Ishikawa (cell line): ENCODE measurements around the gene GAS2.

ENCODE experiments used
- CREB1 ChIP-seq: IDR thresholded peaks from 2 replicates; pipeline ENCODE4 v1.6.1; 2012; ENCODE audit warnings: low read depth
- EP300 ChIP-seq: IDR thresholded peaks from 2 replicates; pipeline ENCODE4 v1.6.1; 2012; ENCODE audit warnings: borderline replicate concordance
- FOXM1 ChIP-seq: IDR thresholded peaks from 2 replicates; pipeline ENCODE4 v1.6.1; 2012; ENCODE audit warnings: low read depth, borderline replicate concordance
- MAX ChIP-seq: IDR thresholded peaks from 2 replicates; pipeline ENCODE4 v1.6.1; 2012
- RAD21 ChIP-seq: IDR thresholded peaks from 2 replicates; pipeline ENCODE4 v1.6.1; 2012; ENCODE audit warnings: low read depth
- REST ChIP-seq: IDR thresholded peaks from 2 replicates; pipeline ENCODE4 v1.6.1; 2012; ENCODE audit warnings: low read depth, mild to moderate bottlenecking
- TAF1 ChIP-seq: IDR thresholded peaks from 2 replicates; pipeline ENCODE4 v1.6.1; 2012; ENCODE audit warnings: low read depth, mild to moderate bottlenecking
- TEAD4 ChIP-seq: IDR thresholded peaks from 2 replicates; pipeline ENCODE4 v1.6.1; 2012
- YY1 ChIP-seq: IDR thresholded peaks from 2 replicates; pipeline ENCODE4 v1.6.1; 2012; ENCODE audit warnings: low read depth

GRCh38 chr11:22626573-22627239, 39.7 kb upstream of the GAS2 start:
- no peak for TF ChIP-seq MAX
- no peak for TF ChIP-seq EP300
- no peak for TF ChIP-seq YY1
- no peak for TF ChIP-seq RAD21
- TF ChIP-seq TAF1: no peak
- no peak for TF ChIP-seq CREB1
- TF ChIP-seq FOXM1: no peak
- TF ChIP-seq REST: no peak
- no peak for TF ChIP-seq TEAD4
